GM18502 (cell line): ENCODE measurements around the gene ARMC3.
"Not testable (repeated sequence)": the region's sequence is repeated elsewhere in the genome, so short reads cannot be mapped to it uniquely, and the experiment has no call there.

ENCODE experiments used
- ATAC-seq: cut with Tn5 transposase; IDR thresholded peaks from one replicate; pipeline ENCODE4 v1.9.1; 2021; ENCODE audit warnings: mild to moderate bottlenecking; ENCODE audit not compliant: unreplicated experiment, poor library complexity

The ARMC3 gene

GRCh38 chr10:22927166-22927565 is 687 bp upstream of the ARMC3 start:
- no peak for ATAC-seq

GRCh38 chr10:22929053-22929452 is 1.2 kb downstream of the ARMC3 start:
- not testable (repeated sequence) for ATAC-seq

GRCh38 chr10:22931948-22932347 is 4.1 kb downstream of the ARMC3 start:
- ATAC-seq: peak; percentile 61

- no peak for ATAC-seq
These were observed 4.9 kb downstream of the ARMC3 start for GRCh38 chr10:22932626-22933370.

GRCh38 chr10:22934726-22935125 is 6.9 kb downstream of the ARMC3 start:
- ATAC-seq: no peak

GRCh38 chr10:22942437-22942836 is 14.6 kb downstream of the ARMC3 start:
- no peak for ATAC-seq

- ATAC-seq: peak; percentile 66
These were observed 18.3 kb downstream of the ARMC3 start for GRCh38 chr10:22945934-22946673.

GRCh38 chr10:22954970-22955369 is 27.1 kb downstream of the ARMC3 start:
- no peak for ATAC-seq

GRCh38 chr10:22958338-22958737 is 30.5 kb downstream of the ARMC3 start:
- ATAC-seq: no peak

GRCh38 chr10:22959292-22959691 is 31.4 kb downstream of the ARMC3 start:
- ATAC-seq: no peak

GRCh38 chr10:22959950-22960349 is 32.1 kb downstream of the ARMC3 start:
- no peak for ATAC-seq

- ATAC-seq: no peak
These were observed 35.0 kb downstream of the ARMC3 start for GRCh38 chr10:22962817-22963216.

GRCh38 chr10:22969704-22970103 is 41.9 kb downstream of the ARMC3 start:
- no peak for ATAC-seq

- no peak for ATAC-seq
These were observed 48.7 kb downstream of the ARMC3 start for GRCh38 chr10:22976534-22976933.

- ATAC-seq: no peak
These were observed 49.9 kb downstream of the ARMC3 start for GRCh38 chr10:22977751-22978150.

- no peak for ATAC-seq
These were observed 50.4 kb downstream of the ARMC3 start for GRCh38 chr10:22978287-22978686.

GRCh38 chr10:22978918-22979317 is 51.1 kb downstream of the ARMC3 start:
- ATAC-seq: no peak

- ATAC-seq: no peak
These were observed 53.0 kb downstream of the ARMC3 start for GRCh38 chr10:22980822-22981221.

- no peak for ATAC-seq
These were observed 56.2 kb downstream of the ARMC3 start for GRCh38 chr10:22984066-22984465.

- ATAC-seq: no peak
These were observed 59.1 kb downstream of the ARMC3 start for GRCh38 chr10:22986771-22987542.
